GM12878 (cell line): Measurements from ENCODE around the gene ANKRD55. TPM values are rescaled to one million over a fixed set of nuclear protein-coding genes. Genes with fewer than 3 reads are reported as not detected.

Source experiments
- ATAC-seq: fragments of 200-7000 bp; cut with Tn5 transposase; 3 replicates; pipeline ENCODE4 v1.9.1; 2020; ENCODE audit warnings: mild to moderate bottlenecking, moderate library complexity
- BruUV-seq: library from RNA; stranded (reverse); fragments of 400-500 nt; replicated peaks from 2 replicates; lab custom pipeline; 2021; lab: Mats Ljungman, UMichigan
- CTCF ChIA-PET: fragments of 300-600 bp; sonication (Branson Sonifier 250); formaldehyde crosslinking; extraction: SDS; loops from one replicate; lab custom pipeline; 2021; ENCODE audit warnings: inconsistent platforms; lab: Yijun Ruan, JAX
- POLR2A ChIA-PET: fragments of 350-600 bp; formaldehyde crosslinking; extraction: SDS; loops from one replicate; lab custom pipeline; 2021; ENCODE audit warnings: inconsistent platforms; lab: Charles Lee
- RAD21 ChIA-PET: fragments of 300-600 bp; sonication (Branson Sonifier 250); formaldehyde crosslinking; loops from one replicate; lab custom pipeline; 2023; ENCODE audit warnings: antibody characterized with exemption; ENCODE audit not compliant: unreplicated experiment; lab: Charles Lee
- SMC1A ChIA-PET: fragments of 300-600 bp; sonication (Branson Sonifier 250); formaldehyde crosslinking; loops from one replicate; lab custom pipeline; 2023; ENCODE audit not compliant: unreplicated experiment, uncharacterized antibody; lab: Charles Lee
- DNase-seq: peaks from one replicate; pipeline ENCODE4 v3.0.0-alpha.2; 2011; ENCODE audit warnings: low read depth, low spot score
- FAIRE-seq: peaks from 3 replicates; lab custom pipeline; 2011; peaks lifted over from hg19 to GRCh38; lab: Jason Lieb, UNC
- H2AFZ ChIP-seq: 2 replicates; pipeline ENCODE4 v1.6.0; 2011; ENCODE audit warnings: low read depth, low read length, control low read depth; ENCODE audit not compliant: control insufficient read depth
- H3K27ac ChIP-seq: 2 replicates; pipeline ENCODE4 v1.5.1; 2011; ENCODE audit warnings: control low read depth; ENCODE audit not compliant: control insufficient read depth, insufficient read depth
- H3K27me3 ChIP-seq, 2 experiments: replicated peaks in 1 of 2; 2 replicates each; pipeline versions ENCODE4 v1.6.0 to v1.6.1; 2011; ENCODE audit warnings: low read length in 1 of 2; ENCODE audit not compliant: control insufficient read depth in 2 of 2, insufficient read depth in 2 of 2
- H3K36me3 ChIP-seq, 2 experiments: 2 replicates each; pipeline ENCODE4 v1.5.1; 2011; ENCODE audit warnings: low read length in 1 of 2; ENCODE audit not compliant: control insufficient read depth in 2 of 2, insufficient read depth in 2 of 2
- H3K4me1 ChIP-seq: 2 replicates; pipeline ENCODE4 v1.6.1; 2011; ENCODE audit warnings: mild to moderate bottlenecking, low read length, moderate library complexity, mixed read lengths; ENCODE audit not compliant: control insufficient read depth, insufficient read depth
- H3K4me2 ChIP-seq: 2 replicates; pipeline ENCODE4 v1.6.0; 2011; ENCODE audit warnings: control low read depth; ENCODE audit not compliant: control insufficient read depth, insufficient read depth
- H3K4me3 ChIP-seq: fragments of 200-600 bp; sonication (generic); 2 replicates; pipeline ENCODE4 v1.5.1; 2016
- H3K79me2 ChIP-seq: 2 replicates; pipeline ENCODE4 v1.6.0; 2011; ENCODE audit warnings: low read length; ENCODE audit not compliant: control insufficient read depth, insufficient read depth
- H3K9ac ChIP-seq: 2 replicates; pipeline ENCODE4 v1.8.0; 2011; ENCODE audit warnings: low read length, control low read depth, mixed read lengths; ENCODE audit not compliant: control insufficient read depth, insufficient read depth
- H3K9me3 ChIP-seq: replicated peaks from 3 replicates; pipeline ENCODE4 v1.5.1; 2011; ENCODE audit warnings: mild to moderate bottlenecking, low read length; ENCODE audit not compliant: control insufficient read depth, insufficient read depth
- H4K20me1 ChIP-seq: 2 replicates; pipeline ENCODE4 v1.6.0; 2011; ENCODE audit not compliant: control insufficient read depth, insufficient read depth
- CEBPB ChIP-seq, 2 experiments: fragments of 150-350 bp in 1 of 2; IDR thresholded peaks; 2 replicates each; pipeline ENCODE4 v1.6.1; 2012 to 2014; ENCODE audit warnings: low read depth in 2 of 2, low read length in 2 of 2, borderline replicate concordance in 1 of 2, inconsistent platforms in 1 of 2
- CHD4 ChIP-seq: fragments of 200-600 bp; sonication (generic); IDR thresholded peaks from 2 replicates; pipeline ENCODE4 v1.6.1; 2016; ENCODE audit warnings: mild to moderate bottlenecking
- CREB1 ChIP-seq: IDR thresholded peaks from 2 replicates; pipeline ENCODE4 v1.6.1; 2012; ENCODE audit warnings: low read depth, mild to moderate bottlenecking, inconsistent platforms
- CREM ChIP-seq: IDR thresholded peaks from 2 replicates; pipeline ENCODE4 v1.6.1; 2014; ENCODE audit warnings: antibody characterized with exemption, low read depth
- IKZF2 ChIP-seq, 2 experiments: fragments of 450-650 bp; IDR thresholded peaks; 2 replicates each; pipeline ENCODE4 v1.6.1; 2017; ENCODE audit warnings: mild to moderate bottlenecking in 2 of 2, moderate library complexity in 2 of 2
- MEF2A ChIP-seq: IDR thresholded peaks from 2 replicates; pipeline ENCODE4 v1.6.1; 2011; ENCODE audit warnings: low read depth, mild to moderate bottlenecking, low read length, moderate library complexity; ENCODE audit not compliant: insufficient read depth
- MEF2B ChIP-seq: fragments of 450-650 bp; IDR thresholded peaks from 2 replicates; pipeline ENCODE4 v1.6.1; 2018; ENCODE audit warnings: mild to moderate bottlenecking, moderate library complexity; ENCODE audit not compliant: partially characterized antibody, poor library complexity, severe bottlenecking
- MXI1 ChIP-seq: fragments of 150-350 bp; IDR thresholded peaks from 2 replicates; pipeline ENCODE4 v1.6.1; 2011; ENCODE audit warnings: low read depth, mild to moderate bottlenecking, inconsistent platforms, low read length, improper control_type of control experiment
- RAD51 ChIP-seq: fragments of 450-650 bp; IDR thresholded peaks from 2 replicates; pipeline ENCODE4 v1.6.1; 2016; ENCODE audit warnings: moderate library complexity, mild to moderate bottlenecking, inconsistent platforms
- SIX5 ChIP-seq: IDR thresholded peaks from 2 replicates; pipeline ENCODE4 v1.6.1; 2011; ENCODE audit warnings: mild to moderate bottlenecking, low read depth, low read length, moderate library complexity; ENCODE audit not compliant: severe bottlenecking
- SMAD1 ChIP-seq: fragments of 450-650 bp; IDR thresholded peaks from 2 replicates; pipeline ENCODE4 v1.6.1; 2018; ENCODE audit warnings: mild to moderate bottlenecking, low read depth; ENCODE audit not compliant: partially characterized antibody
- ZSCAN29 ChIP-seq: fragments of 450-650 bp; IDR thresholded peaks from 2 replicates; pipeline ENCODE4 v1.6.1; 2017; ENCODE audit warnings: mild to moderate bottlenecking, moderate library complexity
- WGBS: methylation state at CpG from one replicate; pipeline ENCODE4 v1.1.6; 2016; ENCODE audit warnings: low lambda C conversion rate; ENCODE audit not compliant: insufficient replicate concordance, insufficient coverage; ENCODE audit errors: missing lambda C conversion rate; 5-methylcytosine and 5-hydroxymethylcytosine counted together
- in situ Hi-C: fragments of 300-500 bp; cut with MboI; formaldehyde crosslinking; loops from 9 replicates; pipeline ENCODE4 v1.14.3; 2018; ENCODE audit warnings: mixed read lengths
- intact Hi-C: fragments of 100-400 bp; cut with micrococcal nuclease; formaldehyde crosslinking; loops from one replicate; pipeline ENCODE4 v1.14.2; 2022; ENCODE audit not compliant: unreplicated experiment
- polyA plus RNA-seq, 11 experiments: library from polyadenylated mRNA; depleted of rRNA in 4 of 11; unstranded in 6 of 11; stranded (reverse) in 5 of 11; fragments of >200 nt; fragmentation: Nextera tagmentation in 4 of 11; fragmentation: Illumina TruSeq in 1 of 11; extraction: Ambion mirVana in 4 of 11; extraction: Trizol in 1 of 11; gene quantifications; 1 replicate in 1 of 11; 2 replicates in 10 of 11; pipeline versions ENCODE4 v1.2.1 to v1.2.3, GENCODE V29; 2011 to 2016; ENCODE audit warnings: inconsistent platforms in 2 of 11, missing spikeins in 2 of 11, low read depth in 1 of 11
- total RNA-seq, 4 experiments: library from RNA; depleted of rRNA in 3 of 4; stranded (reverse); fragments of >200 nt in 3 of 4; fragmentation: Illumina TruSeq in 1 of 4; extraction: Trizol in 1 of 4; gene quantifications; 2 replicates each; pipeline versions ENCODE4 v1.2.1 to v1.2.3, GENCODE V29; 2013 to 2021
- TF ChIP-seq, protein P1 (sequence below): fragments of 450-650 bp; IDR thresholded peaks from 2 replicates; pipeline ENCODE4 v1.6.1; 2017; ENCODE audit warnings: borderline replicate concordance
- TF ChIP-seq, protein P2 (sequence below): fragments of 450-650 bp; IDR thresholded peaks from 2 replicates; pipeline ENCODE4 v1.6.1; 2016; ENCODE audit warnings: mild to moderate bottlenecking

ANKRD55 gene
- total and polyA plus RNA-seq, 10 of the 15 experiments (the other 5 are each of a cell fraction or from before 2014, with no cell fraction given) = 0.04 TPM; not detected in 9

DNA sequence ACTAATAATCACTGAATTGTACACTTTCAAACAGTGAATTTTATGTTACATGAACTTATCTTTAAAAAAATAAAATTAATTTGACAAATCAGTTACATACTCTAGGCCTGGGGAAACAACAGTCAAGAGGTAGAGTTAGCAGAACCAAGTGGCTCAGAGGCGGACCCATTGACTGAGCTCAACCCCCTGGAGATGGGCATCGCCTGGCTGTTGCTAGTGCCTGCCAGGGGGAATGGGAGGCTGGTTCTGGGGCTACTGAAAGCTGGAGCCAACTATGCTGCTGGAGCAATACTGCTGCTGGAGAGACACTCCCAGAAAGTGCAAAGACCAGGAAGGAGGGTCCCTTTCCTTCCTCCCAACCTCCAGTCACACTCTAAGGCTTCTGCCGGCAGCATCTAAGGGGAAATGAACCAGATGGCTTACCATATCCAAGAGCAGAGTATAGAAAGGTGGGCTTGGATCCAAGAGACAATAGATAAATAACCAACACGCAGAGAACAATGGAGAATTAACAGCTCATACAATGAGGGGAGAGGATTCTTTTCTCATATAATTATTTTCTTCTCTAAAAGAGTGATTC is 40.3 kb upstream of the ANKRD55 start:
- no peak for TF ChIP-seq ZSCAN29
- TF ChIP-seq MXI1 = no peak
- TF ChIP-seq MEF2B = no peak
- TF ChIP-seq CREM = no peak
- no peak for TF ChIP-seq CHD4
- TF ChIP-seq RAD51 = no peak
- TF ChIP-seq, protein P1, sequence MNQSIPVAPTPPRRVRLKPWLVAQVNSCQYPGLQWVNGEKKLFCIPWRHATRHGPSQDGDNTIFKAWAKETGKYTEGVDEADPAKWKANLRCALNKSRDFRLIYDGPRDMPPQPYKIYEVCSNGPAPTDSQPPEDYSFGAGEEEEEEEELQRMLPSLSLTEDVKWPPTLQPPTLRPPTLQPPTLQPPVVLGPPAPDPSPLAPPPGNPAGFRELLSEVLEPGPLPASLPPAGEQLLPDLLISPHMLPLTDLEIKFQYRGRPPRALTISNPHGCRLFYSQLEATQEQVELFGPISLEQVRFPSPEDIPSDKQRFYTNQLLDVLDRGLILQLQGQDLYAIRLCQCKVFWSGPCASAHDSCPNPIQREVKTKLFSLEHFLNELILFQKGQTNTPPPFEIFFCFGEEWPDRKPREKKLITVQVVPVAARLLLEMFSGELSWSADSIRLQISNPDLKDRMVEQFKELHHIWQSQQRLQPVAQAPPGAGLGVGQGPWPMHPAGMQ = no peak
- no peak for TF ChIP-seq IKZF2 (IDR thresholded peaks at IDR 0.05)
- TF ChIP-seq, protein P2, sequence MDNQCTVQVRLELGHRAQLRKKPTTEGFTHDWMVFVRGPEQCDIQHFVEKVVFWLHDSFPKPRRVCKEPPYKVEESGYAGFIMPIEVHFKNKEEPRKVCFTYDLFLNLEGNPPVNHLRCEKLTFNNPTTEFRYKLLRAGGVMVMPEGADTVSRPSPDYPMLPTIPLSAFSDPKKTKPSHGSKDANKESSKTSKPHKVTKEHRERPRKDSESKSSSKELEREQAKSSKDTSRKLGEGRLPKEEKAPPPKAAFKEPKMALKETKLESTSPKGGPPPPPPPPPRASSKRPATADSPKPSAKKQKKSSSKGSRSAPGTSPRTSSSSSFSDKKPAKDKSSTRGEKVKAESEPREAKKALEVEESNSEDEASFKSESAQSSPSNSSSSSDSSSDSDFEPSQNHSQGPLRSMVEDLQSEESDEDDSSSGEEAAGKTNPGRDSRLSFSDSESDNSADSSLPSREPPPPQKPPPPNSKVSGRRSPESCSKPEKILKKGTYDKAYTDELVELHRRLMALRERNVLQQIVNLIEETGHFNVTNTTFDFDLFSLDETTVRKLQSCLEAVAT = no peak
- TF ChIP-seq SIX5 = no peak
- no peak for TF ChIP-seq CREB1
- no peak for TF ChIP-seq CEBPB (IDR thresholded peaks at IDR 0.05; ENCODE audit: borderline replicate concordance in 1 of 2, low read depth in 2 of 2, low read length in 2 of 2)
- no peak for TF ChIP-seq SMAD1
- TF ChIP-seq MEF2A = no peak
- DNase-seq = no peak
- Histone ChIP-seq H3K9me3 (no peaks in the 10 kb centered on the region; the same call in 2 of the 3 replicates), H3K4me2 (no peak overlapping the region), H3K36me3 (no peaks in the 10 kb centered on the region), H3K27me3 (no peaks in the 10 kb centered on the region), H3K79me2 (no peaks in the 10 kb centered on the region), H3K9ac (no peak overlapping the region), H2AFZ (no peak overlapping the region), H3K4me3 (no peak overlapping the region), H3K4me1 (no peaks in the 10 kb centered on the region), H3K27ac (no peak overlapping the region), H4K20me1 (no peaks in the 10 kb centered on the region)
- WGBS = 49% methylated on average over 4 of the region's 4 CpGs
- ATAC-seq = no peak
- FAIRE-seq = no peak
- ChIA-PET CTCF (interaction anchor here (0.6 to 12.9 kb wide), 9 partner anchors 10 to 865 kb away, joined by 3 to 296 read pairs (median 3); no protein-coding TSS in a partner anchor), POLR2A (no interaction called here), RAD21 (interaction anchor here (1.6 to 6.1 kb wide), 3 partner anchors 493 to 568 kb away, joined by 3 to 174 read pairs (median 10); no protein-coding TSS in a partner anchor), SMC1A (interaction anchor here (0.7 to 9.0 kb wide), 13 partner anchors 9 to 627 kb away, joined by 3 to 164 read pairs (median 4); no protein-coding TSS in a partner anchor)
- intact Hi-C loops (loop anchor here (5.0 to 10.0 kb wide), 4 partner anchors 411 to 949 kb away; partner anchors contain the start of gene MAP3K1), in situ Hi-C loops (loop anchor here (5.0 to 10.0 kb wide), 2 partner anchors 564 to 951 kb away; no protein-coding TSS in a partner anchor)
- no TSS peak for BruUV-seq
